ENCODE data around the gene ZFAND2A.

Gene ZFAND2A

DNA sequence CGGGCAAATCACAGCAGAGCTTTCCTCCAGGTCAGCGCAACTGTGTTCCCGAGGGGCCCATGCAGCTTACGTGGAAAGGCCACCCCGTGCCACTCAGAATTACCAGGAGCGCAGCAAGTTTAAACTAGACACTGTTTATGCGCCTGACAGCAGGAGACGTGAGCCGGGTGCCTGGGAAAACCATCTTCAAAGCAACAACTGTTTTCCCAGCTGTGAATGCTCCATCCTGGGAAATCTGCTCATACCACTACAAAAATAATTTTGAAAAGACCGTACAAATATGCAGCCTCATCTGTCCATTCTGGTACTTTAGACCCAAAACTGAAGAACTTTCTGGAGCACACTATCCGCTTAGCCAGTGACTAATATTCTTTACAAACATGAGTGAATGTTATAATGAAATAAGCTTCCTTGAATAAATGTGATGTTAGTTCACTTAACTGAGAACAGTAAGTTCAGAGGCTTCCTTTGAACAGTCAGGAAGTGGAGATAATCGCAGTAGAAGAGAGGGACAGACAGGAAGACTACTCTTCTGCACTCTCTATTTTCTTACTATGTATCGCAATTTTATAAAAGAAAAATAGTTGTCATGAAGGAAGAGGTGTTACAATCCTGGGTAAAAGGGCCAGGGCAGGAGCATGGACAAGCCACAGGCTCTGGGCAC lies 55.3 kb downstream of the ZFAND2A start:
- DNase-seq: no peak

GRCh38 chr7:1103789-1104515 lies 56.0 kb downstream of the ZFAND2A start:
- no peak for DNase-seq

- no peak for DNase-seq
These were observed 56.8 kb downstream of the ZFAND2A start for GRCh38 chr7:1103009-1103788.
